Uterus (tissue), 2 donors: ENCODE measurements around the gene IGLON5.

Experiments used
- POLR2A ChIP-seq, 2 donors: fragments of 450-650 bp; IDR thresholded peaks; one replicate each; pipeline ENCODE4 v1.6.1; 2016; ENCODE audit warnings: antibody characterized with exemption in 2 of 2, mild to moderate bottlenecking in 1 of 2, moderate library complexity in 1 of 2
- TF ChIP-seq, protein P1 (sequence below), 4 experiments: fragments of 200-600 bp in 2 of 4; fragments of 450-650 bp in 2 of 4; sonication (generic) in 2 of 4; IDR thresholded peaks; one replicate each; pipeline ENCODE4 v1.5.1; 2016 to 2019; ENCODE audit warnings: antibody characterized with exemption in 4 of 4, mild to moderate bottlenecking in 2 of 4, moderate library complexity in 1 of 4

DNA sequence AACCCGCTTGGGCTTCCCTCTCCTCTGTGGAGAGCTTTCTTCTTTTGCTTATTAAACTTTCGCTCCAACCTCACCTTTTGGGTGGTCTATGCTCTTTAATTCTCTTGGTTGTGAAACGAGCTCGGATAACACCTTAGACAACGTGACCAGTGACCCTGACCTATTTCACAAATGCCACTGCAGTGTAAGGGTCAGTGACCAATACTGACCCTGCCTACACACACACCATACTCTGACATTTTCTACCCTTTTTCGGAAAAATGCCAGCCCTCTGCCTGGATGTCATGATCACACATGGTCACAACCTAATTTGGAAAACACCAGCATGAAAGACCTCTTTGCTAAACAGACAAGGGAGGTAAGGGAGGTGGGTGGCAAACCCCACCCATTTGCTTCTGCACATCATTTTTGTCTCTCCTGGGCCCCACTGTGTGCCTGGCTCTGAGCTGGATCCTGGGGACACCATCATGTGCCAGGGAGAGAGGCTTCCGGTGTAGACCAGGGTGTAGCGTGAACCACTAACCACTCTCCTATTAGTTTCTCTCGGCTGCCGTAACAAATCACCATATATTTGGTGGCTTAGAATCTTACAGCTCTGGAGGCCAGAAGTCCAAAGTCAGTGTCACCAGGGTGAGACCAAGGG lies 44.8 kb downstream of the IGLON5 start:
- no peak for TF ChIP-seq POLR2A (IDR thresholded peaks at IDR 0.05)
- TF ChIP-seq, protein P1, sequence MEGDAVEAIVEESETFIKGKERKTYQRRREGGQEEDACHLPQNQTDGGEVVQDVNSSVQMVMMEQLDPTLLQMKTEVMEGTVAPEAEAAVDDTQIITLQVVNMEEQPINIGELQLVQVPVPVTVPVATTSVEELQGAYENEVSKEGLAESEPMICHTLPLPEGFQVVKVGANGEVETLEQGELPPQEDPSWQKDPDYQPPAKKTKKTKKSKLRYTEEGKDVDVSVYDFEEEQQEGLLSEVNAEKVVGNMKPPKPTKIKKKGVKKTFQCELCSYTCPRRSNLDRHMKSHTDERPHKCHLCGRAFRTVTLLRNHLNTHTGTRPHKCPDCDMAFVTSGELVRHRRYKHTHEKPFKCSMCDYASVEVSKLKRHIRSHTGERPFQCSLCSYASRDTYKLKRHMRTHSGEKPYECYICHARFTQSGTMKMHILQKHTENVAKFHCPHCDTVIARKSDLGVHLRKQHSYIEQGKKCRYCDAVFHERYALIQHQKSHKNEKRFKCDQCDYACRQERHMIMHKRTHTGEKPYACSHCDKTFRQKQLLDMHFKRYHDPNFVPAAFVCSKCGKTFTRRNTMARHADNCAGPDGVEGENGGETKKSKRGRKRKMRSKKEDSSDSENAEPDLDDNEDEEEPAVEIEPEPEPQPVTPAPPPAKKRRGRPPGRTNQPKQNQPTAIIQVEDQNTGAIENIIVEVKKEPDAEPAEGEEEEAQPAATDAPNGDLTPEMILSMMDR (IDR thresholded peaks at IDR 0.05), result no peak
